Adipose tissue (tissue), 3 donors: ENCODE data around the gene DNER. TPM values are rescaled to one million over a fixed set of nuclear protein-coding genes. Genes with fewer than 3 reads are reported as not detected.
"Not testable (repeated sequence)": the region's sequence is repeated elsewhere in the genome, so short reads cannot be mapped to it uniquely, and the experiment has no call there.

Experiments
- H3K27ac ChIP-seq: one replicate; pipeline ENCODE4 v1.5.1; 2013; ENCODE audit warnings: low read depth, low read length
- WGBS, 3 donors: extraction: QIAGEN DNeasy Blood & Tissue Kit; methylation state at CpG; one replicate each; pipeline ENCODE4 v1.1.7; 2013; 5-methylcytosine and 5-hydroxymethylcytosine counted together
- polyA plus RNA-seq, 3 donors: library from polyadenylated mRNA; stranded (reverse); fragments of 200-250 nt; gene quantifications; one replicate each; pipeline ENCODE4 v1.2.3, GENCODE V29; 2013
- donor health status: healthy with polysubstance abuse.
- donor health status: Bipolar disorder and iron deficiency.
- donor health status: healthy.

The DNER gene
- polyA plus RNA-seq, 3 donors: 0.30 to 10.8 (median 1.4) TPM

GRCh38 chr2:229401171-229401865 lies 313.0 kb downstream of the DNER start:
- 62 to 73% (median 72%) methylated on average over 4 of the region's 4 CpGs for WGBS, 3 donors
- H3K27ac ChIP-seq: no peak overlapping the region

- H3K27ac ChIP-seq: no peak overlapping the region
- WGBS, 3 donors: 82 to 93% (median 93%) methylated on average over 4 of the region's 4 CpGs
Measured at GRCh38 chr2:229393926-229394325, 320.4 kb downstream of the DNER start.

- WGBS, 3 donors: 25 to 52% (median 35%) methylated on average over 2 of the region's 2 CpGs
- no peak overlapping the region for H3K27ac ChIP-seq
Measured at GRCh38 chr2:229392196-229392595, 322.2 kb downstream of the DNER start.

- H3K27ac ChIP-seq: no peak overlapping the region
- WGBS, 3 donors: 62 to 65% (median 63%) methylated on average over 4 of the region's 4 CpGs
Measured at GRCh38 chr2:229388731-229389130, 325.6 kb downstream of the DNER start.

- WGBS, 3 donors: 56 to 69% (median 56%) methylated on average over 5 of the region's 5 CpGs
- H3K27ac ChIP-seq: no peak overlapping the region
Measured at GRCh38 chr2:229387866-229388265, 326.5 kb downstream of the DNER start.

- 76 to 87% (median 85%) methylated on average over 5 of the region's 5 CpGs for WGBS, 3 donors
- H3K27ac ChIP-seq: no peak overlapping the region
Measured at GRCh38 chr2:229380101-229380625, 334.2 kb downstream of the DNER start.

GRCh38 chr2:229378386-229378785 lies 336.0 kb downstream of the DNER start:
- WGBS, 3 donors: 50 to 76% (median 75%) methylated on average over 3 of the region's 3 CpGs
- H3K27ac ChIP-seq: no peak overlapping the region

GRCh38 chr2:229376866-229377265 lies 337.5 kb downstream of the DNER start:
- no peak overlapping the region for H3K27ac ChIP-seq
- 32 to 92% (median 85%) methylated on average over 1 of the region's 1 CpG for WGBS, 3 donors

- no peak overlapping the region for H3K27ac ChIP-seq
Measured at GRCh38 chr2:229375251-229375650, 339.1 kb downstream of the DNER start.

- H3K27ac ChIP-seq: not testable (repeated sequence)
- WGBS, 3 donors: 72 to 81% (median 80%) methylated on average over 4 of the region's 4 CpGs
Measured at GRCh38 chr2:229373311-229373710, 341.0 kb downstream of the DNER start.

GRCh38 chr2:229372207-229372606 lies 342.1 kb downstream of the DNER start:
- H3K27ac ChIP-seq: no peak overlapping the region
- WGBS, 3 donors: 58 to 64% (median 60%) methylated on average over 3 of the region's 3 CpGs

GRCh38 chr2:229371086-229371485 lies 343.3 kb downstream of the DNER start:
- H3K27ac ChIP-seq: no peak overlapping the region
- 54 to 89% (median 83%) methylated on average over 3 of the region's 3 CpGs for WGBS, 3 donors

GRCh38 chr2:229370509-229370908 lies 343.8 kb downstream of the DNER start:
- no peak overlapping the region for H3K27ac ChIP-seq

GRCh38 chr2:229363185-229363814 lies 351.1 kb downstream of the DNER start:
- H3K27ac ChIP-seq: no peak overlapping the region
- 67 to 77% (median 68%) methylated on average over 5 of the region's 5 CpGs for WGBS, 3 donors

More at GRCh38 chr2:229370509-229370908, 343.8 kb downstream of the DNER start:
- 57 to 59% (median 59%) methylated on average over 3 of the region's 3 CpGs for WGBS, 3 donors

- H3K27ac ChIP-seq: no peak overlapping the region
Measured at GRCh38 chr2:229350883-229351282, 363.5 kb downstream of the DNER start.

- 75 to 89% (median 83%) methylated on average over 9 of the region's 9 CpGs for WGBS, 3 donors
- no peak overlapping the region for H3K27ac ChIP-seq
Measured at GRCh38 chr2:229350117-229350805, 364.1 kb downstream of the DNER start.

GRCh38 chr2:229348128-229348527 lies 366.2 kb downstream of the DNER start:
- WGBS, 3 donors: 79 to 92% (median 90%) methylated on average over 3 of the region's 3 CpGs
- H3K27ac ChIP-seq: no peak overlapping the region

- WGBS, 3 donors: 60 to 64% (median 61%) methylated on average over 4 of the region's 4 CpGs
- no peak overlapping the region for H3K27ac ChIP-seq
Measured at GRCh38 chr2:229346816-229347540, 367.4 kb downstream of the DNER start.

- 70 to 90% (median 89%) methylated on average over 4 of the region's 4 CpGs for WGBS, 3 donors
- no peak overlapping the region for H3K27ac ChIP-seq
Measured at GRCh38 chr2:229344955-229345354, 369.4 kb downstream of the DNER start.
